KMS-11 (cell line): ENCODE data around the gene CYTH3.

Experiments used
- H2AFZ ChIP-seq: fragments of 200-600 bp; sonication (generic); 2 replicates; pipeline ENCODE4 v1.6.1; 2016; ENCODE audit warnings: antibody characterized with exemption, mixed run types, low read depth
- H3K27ac ChIP-seq: fragments of 200-600 bp; sonication (generic); 2 replicates; pipeline ENCODE4 v1.6.1; 2016; ENCODE audit warnings: mild to moderate bottlenecking, mixed run types
- H3K27me3 ChIP-seq: fragments of 200-600 bp; sonication (generic); 2 replicates; pipeline ENCODE4 v1.6.1; 2017; ENCODE audit warnings: mild to moderate bottlenecking, low read depth, mixed run types, moderate library complexity; ENCODE audit not compliant: insufficient read depth
- H3K36me3 ChIP-seq: fragments of 200-600 bp; sonication (generic); 2 replicates; pipeline ENCODE4 v1.6.1; 2017; ENCODE audit warnings: mild to moderate bottlenecking, mixed run types; ENCODE audit not compliant: insufficient read depth
- H3K4me1 ChIP-seq: fragments of 200-600 bp; sonication (generic); 2 replicates; pipeline ENCODE4 v1.6.1; 2016; ENCODE audit warnings: mild to moderate bottlenecking, low read depth, mixed run types; ENCODE audit not compliant: poor library complexity, severe bottlenecking
- H3K4me2 ChIP-seq: fragments of 200-600 bp; sonication (generic); 2 replicates; pipeline ENCODE4 v1.7.0; 2016; ENCODE audit warnings: mild to moderate bottlenecking, mixed run types
- H3K4me3 ChIP-seq: fragments of 200-600 bp; sonication (generic); IDR thresholded peaks from 2 replicates; pipeline ENCODE4 v1.6.1; 2017; ENCODE audit warnings: low read depth, low read length, mixed read lengths; ENCODE audit not compliant: insufficient read depth
- H3K79me2 ChIP-seq: fragments of 200-600 bp; sonication (generic); 2 replicates; pipeline ENCODE4 v1.6.1; 2016; ENCODE audit warnings: low read depth, mixed run types; ENCODE audit not compliant: insufficient read depth
- H3K9ac ChIP-seq: fragments of 200-600 bp; sonication (generic); 2 replicates; pipeline ENCODE4 v1.6.1; 2016; ENCODE audit warnings: mild to moderate bottlenecking, mixed run types
- H4K20me1 ChIP-seq: fragments of 200-600 bp; sonication (generic); 2 replicates; pipeline ENCODE4 v1.6.1; 2016; ENCODE audit warnings: mild to moderate bottlenecking, mixed run types; ENCODE audit not compliant: insufficient read depth
- CTCF ChIP-seq: fragments of 200-600 bp; sonication (generic); conservative IDR thresholded peaks from 2 replicates; pipeline ENCODE4 v1.6.1; 2017; ENCODE audit warnings: low read depth, mild to moderate bottlenecking, antibody characterized with exemption, low read length, moderate library complexity, mixed read lengths

The CYTH3 gene

GRCh38 chr7:6166443-6166891, 106.0 kb downstream of the CYTH3 start:
- no peak for TF ChIP-seq CTCF
- H3K4me3 ChIP-seq: no peak overlapping the region
- H3K27ac ChIP-seq: no peak overlapping the region
- no peaks in the 10 kb centered on the region for H3K27me3 ChIP-seq
- H3K9ac ChIP-seq: no peak overlapping the region
- H3K4me1 ChIP-seq: peaks cover 29% of the 10 kb centered on the region
- no peaks in the 10 kb centered on the region for H3K79me2 ChIP-seq
- no peak overlapping the region for H3K4me2 ChIP-seq
- H3K36me3 ChIP-seq: no peaks in the 10 kb centered on the region
- no peak overlapping the region for H2AFZ ChIP-seq
- no peaks in the 10 kb centered on the region for H4K20me1 ChIP-seq

DNA sequence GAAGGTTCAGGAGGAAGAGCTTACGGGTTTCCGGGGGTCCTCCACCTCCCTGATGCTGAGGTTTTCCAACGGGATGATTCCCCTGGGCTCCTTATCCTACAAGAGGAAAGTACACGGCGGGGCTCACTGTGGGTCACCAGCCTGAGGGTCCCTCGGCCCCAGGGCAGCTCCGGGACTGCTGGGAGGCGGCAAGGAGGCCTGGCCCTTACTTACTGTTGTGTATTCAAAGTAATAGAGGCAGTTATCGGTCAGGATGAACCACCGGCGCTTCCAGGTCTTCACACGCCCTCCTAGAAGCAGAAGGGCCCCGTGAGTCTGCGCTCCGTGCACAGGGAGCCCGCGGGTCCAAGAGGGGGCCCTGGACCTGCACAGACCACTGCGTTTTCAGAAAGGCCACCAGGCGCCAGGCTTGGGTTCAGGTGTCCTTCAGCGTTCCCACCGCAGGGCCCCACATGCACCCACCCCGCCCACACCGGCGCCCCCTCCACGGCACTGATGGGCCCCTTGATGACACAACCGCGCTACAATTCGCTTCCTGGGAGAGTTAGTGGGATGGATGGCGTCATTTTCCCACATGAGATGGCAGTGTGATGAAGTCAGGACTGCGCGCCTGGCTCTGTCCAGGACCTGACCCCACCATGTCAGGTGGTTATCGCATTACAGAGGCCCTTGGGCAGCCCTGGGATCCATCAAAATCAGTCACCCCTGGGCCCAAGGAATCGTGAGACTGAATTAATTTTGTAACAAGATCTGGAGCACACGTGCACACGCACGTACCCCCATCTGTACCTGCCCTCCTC, 106.7 kb downstream of the CYTH3 start:
- H3K27ac ChIP-seq: no peak overlapping the region
- no peaks in the 10 kb centered on the region for H3K36me3 ChIP-seq
- H3K9ac ChIP-seq: no peak overlapping the region
- H3K4me3 ChIP-seq: no peak overlapping the region
- no peaks in the 10 kb centered on the region for H4K20me1 ChIP-seq
- peaks cover 37% of the 10 kb centered on the region for H3K4me1 ChIP-seq
- H3K27me3 ChIP-seq: no peaks in the 10 kb centered on the region
- no peak overlapping the region for H3K4me2 ChIP-seq
- no peak overlapping the region for H2AFZ ChIP-seq
- TF ChIP-seq CTCF: no peak
- no peaks in the 10 kb centered on the region for H3K79me2 ChIP-seq

GRCh38 chr7:6165075-6165474, 107.3 kb downstream of the CYTH3 start:
- Histone ChIP-seq H3K4me1 (peaks cover 43% of the 10 kb centered on the region), H3K36me3 (no peaks in the 10 kb centered on the region)

GRCh38 chr7:6164491-6164890, 107.9 kb downstream of the CYTH3 start:
- Histone ChIP-seq H3K9ac (no peak overlapping the region), H3K27me3 (no peaks in the 10 kb centered on the region), H3K4me3 (no peak overlapping the region), H3K27ac (no peak overlapping the region), H3K79me2 (no peaks in the 10 kb centered on the region), H3K4me2 (no peak overlapping the region), H4K20me1 (no peaks in the 10 kb centered on the region), H2AFZ (no peak overlapping the region), H3K4me1 (peaks cover 49% of the 10 kb centered on the region), H3K36me3 (no peaks in the 10 kb centered on the region)
- TF ChIP-seq CTCF: no peak

More at GRCh38 chr7:6165075-6165474, 107.3 kb downstream of the CYTH3 start:
- H3K4me2 ChIP-seq: no peak overlapping the region
- no peaks in the 10 kb centered on the region for H3K79me2 ChIP-seq
- H3K27ac ChIP-seq: no peak overlapping the region
- H3K27me3 ChIP-seq: no peaks in the 10 kb centered on the region
- no peak overlapping the region for H3K9ac ChIP-seq
- no peak overlapping the region for H3K4me3 ChIP-seq
- TF ChIP-seq CTCF: no peak
- no peaks in the 10 kb centered on the region for H4K20me1 ChIP-seq
- no peak overlapping the region for H2AFZ ChIP-seq
